GM20431 (cell line): ENCODE results near the gene SEMA3F.

ENCODE experiments used
- in situ Hi-C: fragments of 300-500 bp; cut with MseI, MboI; formaldehyde crosslinking; loops from one replicate; pipeline ENCODE4 v1.15.0; 2020; ENCODE audit warnings: low sequenced_read_pairs; ENCODE audit not compliant: unreplicated experiment

The SEMA3F gene

GRCh38 chr3:50154840-50155490, at the start of gene SEMA3F:
TSS of gene SEMA3F (plus strand) at chr3:50155324. CDS start at chr3:50159623, 4,299 bp downstream.
- in situ Hi-C loops = no loop called here

GRCh38 chr3:50111757-50112156, 43.4 kb upstream of the SEMA3F start:
- in situ Hi-C loops = no loop called here

GRCh38 chr3:50112462-50112861, 42.7 kb upstream of the SEMA3F start:
- in situ Hi-C loops = no loop called here

GRCh38 chr3:50117120-50117519, 38.0 kb upstream of the SEMA3F start:
- in situ Hi-C loops = no loop called here

- in situ Hi-C loops = no loop called here
Measured at GRCh38 chr3:50118237-50118636, 36.9 kb upstream of the SEMA3F start.

GRCh38 chr3:50119786-50120185, 35.3 kb upstream of the SEMA3F start:
- in situ Hi-C loops = no loop called here

GRCh38 chr3:50120364-50121071, 34.6 kb upstream of the SEMA3F start:
- in situ Hi-C loops = no loop called here

- in situ Hi-C loops = no loop called here
Measured at GRCh38 chr3:50121072-50122032, 33.8 kb upstream of the SEMA3F start.

GRCh38 chr3:50122071-50122470, 33.1 kb upstream of the SEMA3F start:
- in situ Hi-C loops = no loop called here

GRCh38 chr3:50122661-50123391, 32.3 kb upstream of the SEMA3F start:
- in situ Hi-C loops = no loop called here

GRCh38 chr3:50123394-50124051, 31.6 kb upstream of the SEMA3F start:
- in situ Hi-C loops = no loop called here

GRCh38 chr3:50124052-50124799, 30.9 kb upstream of the SEMA3F start:
- in situ Hi-C loops = no loop called here

GRCh38 chr3:50124800-50125178, 30.3 kb upstream of the SEMA3F start:
- in situ Hi-C loops = no loop called here

GRCh38 chr3:50125541-50126286, 29.4 kb upstream of the SEMA3F start:
- in situ Hi-C loops = no loop called here

- in situ Hi-C loops = no loop called here
Measured at GRCh38 chr3:50126287-50127211, 28.6 kb upstream of the SEMA3F start.

GRCh38 chr3:50127251-50127691, 27.9 kb upstream of the SEMA3F start:
- in situ Hi-C loops = no loop called here

GRCh38 chr3:50128001-50128400, 27.1 kb upstream of the SEMA3F start:
- in situ Hi-C loops = no loop called here
